DMS114 treated with DMSO at 0.1 percent for 48 hours (cell line): ENCODE results near the gene SPAM1.
"Not testable (repeated sequence)": the region's sequence is repeated elsewhere in the genome, so short reads cannot be mapped to it uniquely, and the experiment has no call there.

ENCODE experiments used
- DNase-seq: peaks from one replicate; lab custom pipeline; 2025; ENCODE audit not compliant: unreplicated experiment; lab: John Stamatoyannopoulos, UW

SPAM1 gene

GRCh38 chr7:123924941-123925340, at the start of gene SPAM1:
SPAM1 (plus strand) TSS chr7:123925241; CDS start chr7:123953571, 28,330 bp downstream.
- no peak for DNase-seq

DNA sequence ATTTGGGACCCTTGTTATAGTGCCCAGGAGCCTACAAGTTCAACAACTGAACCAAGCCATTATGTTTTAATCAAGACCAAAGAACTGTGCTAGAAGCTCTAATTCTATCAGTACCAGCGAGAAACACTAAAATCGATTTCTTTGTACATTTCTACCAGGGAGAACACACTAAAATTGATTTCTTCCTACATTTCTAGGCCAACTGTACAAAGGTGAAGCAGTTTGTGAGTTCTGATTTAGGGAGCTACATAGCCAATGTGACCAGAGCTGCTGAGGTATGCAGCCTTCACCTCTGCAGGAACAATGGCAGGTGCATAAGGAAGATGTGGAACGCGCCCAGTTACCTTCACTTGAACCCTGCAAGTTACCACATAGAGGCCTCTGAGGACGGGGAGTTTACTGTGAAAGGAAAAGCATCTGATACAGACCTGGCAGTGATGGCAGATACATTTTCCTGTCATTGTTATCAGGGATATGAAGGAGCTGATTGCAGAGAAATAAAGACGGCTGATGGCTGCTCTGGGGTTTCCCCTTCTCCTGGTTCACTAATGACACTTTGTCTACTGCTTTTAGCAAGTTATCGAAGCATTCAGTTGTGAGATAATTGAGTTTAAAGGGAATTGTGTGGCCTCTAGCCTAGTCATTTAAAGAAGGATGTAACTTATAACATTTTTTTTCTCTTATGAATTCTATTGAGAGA, 48.3 kb upstream of the SPAM1 start:
- DNase-seq = no peak

DNA sequence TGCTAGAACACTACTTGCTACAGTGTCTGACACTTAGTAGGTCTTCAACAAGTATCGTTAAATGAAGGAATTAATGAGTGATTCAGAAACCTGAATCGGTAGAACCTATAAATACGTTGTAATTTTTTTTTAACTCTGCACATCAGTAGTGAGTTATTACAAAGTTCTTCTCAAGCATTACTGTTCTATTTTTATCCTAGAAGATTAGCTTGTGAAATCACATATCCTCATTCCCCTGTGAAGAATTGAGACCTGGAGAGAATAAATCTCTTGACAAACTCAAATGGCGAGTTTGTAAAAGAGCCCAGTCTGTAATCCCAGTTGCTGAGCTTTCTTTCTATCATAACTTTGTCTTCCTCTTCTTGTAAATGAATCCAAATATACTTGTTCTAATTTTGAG, 45.4 kb upstream of the SPAM1 start:
- no peak for DNase-seq

GRCh38 chr7:123881300-123881699, 43.7 kb upstream of the SPAM1 start:
- DNase-seq = no peak

- no peak for DNase-seq
Measured at GRCh38 chr7:123883154-123883553, 41.9 kb upstream of the SPAM1 start.

DNA sequence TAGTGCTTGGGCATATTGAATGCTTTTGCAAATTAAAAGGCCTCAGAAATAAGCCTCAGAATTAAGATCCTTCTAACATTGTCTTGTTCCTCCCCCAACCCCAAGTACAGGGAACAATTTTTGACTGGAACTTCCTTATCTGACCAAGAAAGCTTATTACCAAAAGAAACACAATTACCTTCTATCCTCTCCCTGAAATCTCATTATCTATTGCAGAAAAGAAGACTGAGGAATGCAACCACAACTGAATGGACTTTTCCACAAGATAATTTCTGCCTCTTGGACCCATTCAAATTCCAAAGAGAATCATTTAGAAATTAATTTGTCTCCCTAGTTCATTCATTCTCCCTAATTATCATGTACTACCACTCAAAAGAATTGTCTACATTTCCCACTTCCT, 36.8 kb upstream of the SPAM1 start:
- no peak for DNase-seq

- not testable (repeated sequence) for DNase-seq
Measured at GRCh38 chr7:123894753-123895152, 30.3 kb upstream of the SPAM1 start.

- no peak for DNase-seq
Measured at GRCh38 chr7:123901101-123901500, 23.9 kb upstream of the SPAM1 start.

DNA sequence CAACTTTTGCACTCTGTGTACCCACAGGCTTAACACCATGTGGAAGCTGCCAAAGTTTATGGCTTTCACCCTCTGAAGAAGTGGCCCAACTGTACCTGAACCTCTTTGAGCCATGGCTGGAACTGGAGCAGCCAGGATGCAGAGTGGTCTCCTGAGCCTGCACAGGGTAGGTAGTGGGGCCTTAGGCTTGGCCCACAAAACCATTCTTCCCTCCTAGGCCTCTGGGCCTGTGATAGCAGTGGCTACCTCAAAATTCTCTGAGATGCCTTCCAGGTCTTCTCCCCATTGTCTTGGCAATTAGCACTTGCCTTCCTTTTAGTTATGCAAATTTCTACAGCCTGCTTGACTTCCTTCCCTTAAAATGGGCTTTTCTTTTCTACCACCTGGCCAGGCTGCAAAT, 19.3 kb upstream of the SPAM1 start:
- no peak for DNase-seq

DNA sequence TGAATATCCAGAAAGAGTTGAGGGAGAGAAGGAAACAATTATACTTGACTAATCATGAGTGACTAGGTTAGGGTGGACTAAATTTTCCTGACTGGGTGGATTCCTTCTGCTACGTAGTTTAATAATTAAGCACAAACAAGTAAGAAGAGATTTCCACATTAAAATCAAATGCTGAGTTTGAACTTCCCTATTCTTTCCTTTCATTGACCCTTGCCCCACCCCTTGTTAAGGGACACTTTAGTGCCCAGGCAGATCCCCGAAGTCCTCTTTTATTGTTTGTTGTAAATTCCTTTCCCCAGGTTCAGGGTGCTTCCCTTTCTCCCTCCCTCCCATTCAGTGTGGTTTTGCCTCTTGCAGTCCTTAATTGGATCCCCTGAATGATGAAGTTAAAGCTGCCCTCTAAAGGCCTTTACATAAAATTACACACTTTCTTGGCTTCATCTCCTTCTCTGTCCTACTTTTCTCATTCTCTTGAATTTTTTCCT, 8.8 kb upstream of the SPAM1 start:
- DNase-seq = no peak

DNA sequence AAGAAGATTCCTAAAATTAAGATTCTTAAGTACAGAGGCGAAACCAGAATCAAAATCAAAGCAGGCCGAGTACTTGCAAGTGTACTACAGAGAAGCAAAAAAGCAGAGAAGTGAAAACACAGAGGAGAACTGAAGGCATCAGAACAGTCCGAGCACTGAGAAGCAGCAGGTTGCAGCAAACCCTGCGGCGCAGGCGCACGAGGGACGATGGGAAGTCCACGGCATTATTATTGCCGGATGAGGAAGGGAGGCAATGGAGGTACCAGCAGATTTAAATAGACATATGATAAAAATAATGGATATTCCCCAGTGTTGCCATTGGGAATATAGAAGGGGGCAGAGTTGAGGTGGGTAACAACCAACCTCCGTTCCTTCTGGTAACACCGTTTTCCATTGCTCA, 7.2 kb upstream of the SPAM1 start:
- no peak for DNase-seq

DNA sequence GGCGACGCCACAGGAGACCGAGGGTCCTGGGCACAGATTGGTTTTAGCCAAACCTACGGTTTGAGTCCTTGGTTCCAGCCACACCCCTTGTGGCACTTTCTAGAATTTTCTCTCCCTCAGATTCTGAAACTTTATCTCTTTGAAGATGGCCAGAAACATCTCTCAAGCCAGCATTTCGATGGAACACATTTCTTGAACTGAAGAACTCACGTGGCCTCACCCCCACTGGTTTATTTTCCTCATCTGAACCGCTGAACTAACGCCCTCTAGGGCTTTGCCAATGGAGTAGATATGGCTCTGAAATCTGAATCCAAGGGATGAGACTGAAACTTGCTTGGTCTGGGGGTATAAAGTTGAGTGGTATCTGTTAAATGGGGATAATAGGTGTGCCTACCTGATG, 6.7 kb upstream of the SPAM1 start:
- no peak for DNase-seq

DNA sequence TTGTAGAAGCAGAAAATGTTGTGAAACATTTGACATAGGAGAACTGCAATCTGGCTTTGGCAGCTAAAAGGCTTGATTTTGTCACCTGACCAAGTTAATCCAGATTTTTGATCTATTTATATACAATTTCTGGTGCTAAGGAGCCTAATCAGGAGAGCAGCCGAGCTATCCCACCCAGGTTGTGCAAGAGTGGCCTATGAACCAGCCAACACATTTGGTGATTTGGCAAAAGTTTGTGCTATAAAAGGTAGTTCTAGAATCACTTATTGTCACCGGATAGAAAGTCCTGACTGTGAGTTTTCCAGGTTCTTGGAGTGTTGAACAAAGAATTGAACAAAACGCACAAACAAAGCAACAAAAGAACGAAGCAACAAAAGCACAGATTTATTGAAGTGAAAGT, 1.4 kb upstream of the SPAM1 start:
- no peak for DNase-seq

- no peak for DNase-seq
Measured at GRCh38 chr7:123929107-123929506, 4.1 kb downstream of the SPAM1 start.

GRCh38 chr7:123929655-123930054, 4.6 kb downstream of the SPAM1 start:
- DNase-seq = no peak

DNA sequence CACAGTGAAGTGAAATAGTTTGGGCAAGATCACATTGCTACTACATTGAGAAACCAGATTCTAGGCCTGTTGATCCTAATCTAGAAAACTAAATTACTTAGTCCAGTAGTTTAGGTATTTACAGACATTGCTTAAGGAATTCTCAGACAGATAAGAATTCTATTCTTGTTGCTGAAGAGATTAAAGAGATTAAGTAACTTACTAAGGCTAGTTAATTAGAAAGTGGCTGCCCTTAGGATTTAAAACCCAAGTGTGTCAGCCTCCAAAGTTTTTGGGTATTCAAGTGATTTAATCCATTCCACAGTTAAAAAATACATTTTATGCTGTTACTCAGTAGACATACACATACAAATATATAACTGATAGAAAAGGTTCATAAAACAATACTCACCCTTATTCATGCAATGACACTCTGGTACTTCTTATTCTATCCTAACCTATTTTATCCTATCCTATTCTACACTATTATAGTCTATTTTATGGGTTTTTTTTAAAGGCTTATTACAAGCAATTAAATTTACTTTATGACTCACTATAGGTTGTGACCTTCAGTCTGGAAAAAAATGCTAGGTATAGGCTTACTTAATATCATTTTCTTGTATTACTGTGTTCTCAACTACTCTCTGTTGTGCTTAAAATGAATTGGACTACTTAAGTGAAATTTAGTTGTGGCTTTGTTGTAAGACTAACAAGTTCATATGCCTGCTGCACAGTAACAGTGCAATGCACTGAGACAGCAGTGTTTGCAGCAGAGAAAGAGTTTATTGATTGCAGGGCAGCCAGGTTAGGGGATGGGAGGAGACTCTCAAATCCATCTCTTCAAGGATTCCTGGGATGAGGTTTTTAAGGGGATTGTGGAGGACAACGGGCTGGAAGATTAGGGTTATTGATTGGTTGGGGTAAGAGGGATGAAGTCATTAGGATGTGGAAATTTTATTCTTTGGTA, 10.7 kb downstream of the SPAM1 start:
- no peak for DNase-seq

- DNase-seq = no peak
Measured at GRCh38 chr7:123936388-123936787, 11.3 kb downstream of the SPAM1 start.

DNA sequence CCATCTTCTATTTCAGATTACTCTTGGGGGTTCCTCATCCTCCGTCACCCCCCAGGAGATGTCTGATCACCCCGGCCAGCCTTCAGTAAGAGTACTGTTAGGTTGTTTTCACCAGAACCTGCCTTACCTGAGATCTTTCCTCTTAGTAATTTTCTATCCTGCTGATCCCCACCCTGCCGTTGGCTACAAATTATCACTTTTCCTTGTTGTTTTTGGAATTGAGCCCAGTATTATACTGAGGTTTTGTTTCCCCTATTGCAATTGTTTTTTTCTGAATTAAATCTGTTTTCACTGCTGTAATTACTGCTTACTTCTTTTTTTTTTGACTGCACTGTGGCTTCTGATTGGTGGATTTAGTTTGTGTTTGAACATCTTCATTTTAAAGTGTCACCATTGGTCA, 14.7 kb downstream of the SPAM1 start:
- DNase-seq = no peak

DNA sequence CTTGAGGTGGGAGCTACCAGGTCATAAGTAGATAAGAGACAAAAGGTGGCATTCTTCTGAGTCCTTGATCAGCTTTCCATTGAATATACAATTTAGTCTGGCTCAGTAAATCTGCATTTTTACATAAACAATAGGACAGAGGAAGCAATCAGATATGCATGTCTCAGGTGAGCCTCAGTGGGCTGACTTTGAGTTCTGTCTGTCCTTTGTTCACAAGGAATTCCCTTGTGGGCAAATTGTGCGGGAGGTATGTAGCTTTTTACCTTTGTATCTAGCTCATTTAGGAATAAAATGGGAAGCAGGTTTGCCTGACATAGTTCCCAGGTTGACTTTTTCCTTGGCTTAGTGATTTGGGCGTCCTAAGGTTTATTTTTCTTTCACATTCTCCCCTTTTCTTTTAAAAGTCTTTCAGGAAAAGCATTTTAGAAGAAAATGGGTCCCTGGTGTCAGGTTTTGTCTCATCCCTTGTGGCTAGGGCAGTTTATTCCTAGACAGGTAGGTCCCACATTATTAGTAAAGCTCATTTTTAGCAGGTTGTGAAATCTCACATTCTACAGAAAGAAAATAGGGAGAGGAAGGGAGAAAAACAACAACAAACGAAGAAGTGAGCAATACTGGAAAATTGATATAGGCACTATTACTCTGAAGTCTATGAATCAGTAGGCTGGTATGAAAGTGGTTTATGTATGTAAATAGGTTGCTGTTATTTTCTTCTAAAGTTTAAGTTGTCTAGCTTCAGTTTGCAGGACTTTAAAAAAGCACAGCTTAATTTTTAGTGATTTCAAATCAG, 16.5 kb downstream of the SPAM1 start:
- DNase-seq = no peak

GRCh38 chr7:123944395-123944794, 19.4 kb downstream of the SPAM1 start:
- no peak for DNase-seq

GRCh38 chr7:123945938-123946337, 20.9 kb downstream of the SPAM1 start:
- no peak for DNase-seq
